GM12878 (cell line): Measurements from ENCODE around the gene SDK2.

Experiments
- BCL11A ChIP-seq: IDR thresholded peaks from 2 replicates; pipeline ENCODE4 v1.6.1; 2011; ENCODE audit warnings: low read depth, low read length
- CHD1 ChIP-seq: IDR thresholded peaks from 2 replicates; pipeline ENCODE4 v1.6.1; 2012; ENCODE audit warnings: low read depth, low read length, improper control_type of control experiment
- POLR2AphosphoS2 ChIP-seq: IDR thresholded peaks from 2 replicates; pipeline ENCODE4 v1.6.1; 2011; ENCODE audit warnings: low read depth, mild to moderate bottlenecking, low read length, improper control_type of control experiment, moderate library complexity
- POLR2AphosphoS5 ChIP-seq: IDR thresholded peaks from 2 replicates; pipeline ENCODE4 v1.6.1; 2011; ENCODE audit warnings: mild to moderate bottlenecking, low read length, inconsistent platforms
- SIN3A ChIP-seq: IDR thresholded peaks from 2 replicates; pipeline ENCODE4 v1.6.1; 2012; ENCODE audit warnings: low read depth, low read length, improper control_type of control experiment
- SRF ChIP-seq, 2 experiments: IDR thresholded peaks; 2 replicates each; pipeline ENCODE4 v1.6.1; 2011; ENCODE audit warnings: low read depth in 2 of 2, low read length in 2 of 2, mild to moderate bottlenecking in 1 of 2, moderate library complexity in 1 of 2
- TAF1 ChIP-seq: IDR thresholded peaks from 2 replicates; pipeline ENCODE4 v1.6.1; 2011; ENCODE audit warnings: mild to moderate bottlenecking, low read depth, low read length, borderline replicate concordance
- TF ChIP-seq, protein P1 (sequence below), 3 experiments: IDR thresholded peaks in 2 of 3; conservative IDR thresholded peaks in 1 of 3; 2 replicates each; pipeline ENCODE4 v1.5.1; 2011; ENCODE audit warnings: low read depth in 3 of 3, low read length in 3 of 3, mild to moderate bottlenecking in 3 of 3, control low read depth in 2 of 3, moderate library complexity in 2 of 3, inconsistent platforms in 1 of 3, mixed read lengths in 1 of 3; ENCODE audit not compliant: control insufficient read depth in 2 of 3, insufficient read depth in 1 of 3; ENCODE audit errors: extremely low read depth in 1 of 3

- TF ChIP-seq, protein P1, sequence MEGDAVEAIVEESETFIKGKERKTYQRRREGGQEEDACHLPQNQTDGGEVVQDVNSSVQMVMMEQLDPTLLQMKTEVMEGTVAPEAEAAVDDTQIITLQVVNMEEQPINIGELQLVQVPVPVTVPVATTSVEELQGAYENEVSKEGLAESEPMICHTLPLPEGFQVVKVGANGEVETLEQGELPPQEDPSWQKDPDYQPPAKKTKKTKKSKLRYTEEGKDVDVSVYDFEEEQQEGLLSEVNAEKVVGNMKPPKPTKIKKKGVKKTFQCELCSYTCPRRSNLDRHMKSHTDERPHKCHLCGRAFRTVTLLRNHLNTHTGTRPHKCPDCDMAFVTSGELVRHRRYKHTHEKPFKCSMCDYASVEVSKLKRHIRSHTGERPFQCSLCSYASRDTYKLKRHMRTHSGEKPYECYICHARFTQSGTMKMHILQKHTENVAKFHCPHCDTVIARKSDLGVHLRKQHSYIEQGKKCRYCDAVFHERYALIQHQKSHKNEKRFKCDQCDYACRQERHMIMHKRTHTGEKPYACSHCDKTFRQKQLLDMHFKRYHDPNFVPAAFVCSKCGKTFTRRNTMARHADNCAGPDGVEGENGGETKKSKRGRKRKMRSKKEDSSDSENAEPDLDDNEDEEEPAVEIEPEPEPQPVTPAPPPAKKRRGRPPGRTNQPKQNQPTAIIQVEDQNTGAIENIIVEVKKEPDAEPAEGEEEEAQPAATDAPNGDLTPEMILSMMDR (IDR thresholded peaks at IDR 0.05 in 2 of 3, conservative IDR thresholded peaks at IDR 0.05 in 1 of 3; ENCODE audit: control insufficient read depth in 2 of 3, extremely low read depth in 1 of 3, insufficient read depth in 1 of 3, low read depth in 3 of 3, low read length in 3 of 3), result no peak
- TF ChIP-seq BCL11A (no peak), POLR2AphosphoS2 (no peak), POLR2AphosphoS5 (no peak), SIN3A (no peak), CHD1 (no peak), TAF1 (no peak), SRF (IDR thresholded peaks at IDR 0.05; ENCODE audit: low read depth in 2 of 2, low read length in 2 of 2) (no peak)
Measured at GRCh38 chr17:73338566-73339197, 305.6 kb downstream of the SDK2 start.
